Keratinocyte (primary cell): ENCODE measurements around the gene SPTAN1.

Source experiments
- EZH2 ChIP-seq: IDR thresholded peaks from one replicate; pipeline ENCODE4 v1.6.1; 2012; ENCODE audit warnings: inconsistent platforms, mild to moderate bottlenecking, low read length, moderate library complexity
- TF ChIP-seq, protein P1 (sequence below), 3 experiments: IDR thresholded peaks in 1 of 3; conservative IDR thresholded peaks in 1 of 3; optimal IDR thresholded peaks in 1 of 3; 2 replicates in 2 of 3; 3 replicates in 1 of 3; pipeline versions ENCODE3 to v1.5.1; 2011; ENCODE audit warnings: low read length in 3 of 3, mild to moderate bottlenecking in 3 of 3, moderate library complexity in 2 of 3, control low read depth in 1 of 3, inconsistent platforms in 1 of 3; ENCODE audit not compliant: insufficient read depth in 2 of 3; ENCODE audit errors: extremely low read depth in 1 of 3

DNA sequence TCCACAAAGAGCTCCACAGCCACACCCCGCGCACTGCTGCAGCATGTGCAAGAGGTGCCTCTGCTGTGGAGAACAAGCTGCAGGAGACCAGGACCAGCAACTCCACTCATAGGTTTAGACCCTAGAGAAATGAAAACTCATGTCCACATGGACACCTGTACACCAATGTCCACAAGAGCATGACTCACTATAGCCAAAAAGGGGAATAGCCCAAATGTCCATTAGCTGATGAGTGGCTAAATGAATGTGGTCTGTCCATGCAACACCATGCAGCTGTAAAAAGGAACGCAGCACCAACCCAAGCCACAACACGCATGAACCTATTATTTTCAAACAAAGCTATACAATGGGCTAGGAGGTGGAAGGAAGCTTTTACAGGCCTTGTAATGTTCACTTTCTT is 86.2 kb downstream of the SPTAN1 start:
- TF ChIP-seq, protein P1, sequence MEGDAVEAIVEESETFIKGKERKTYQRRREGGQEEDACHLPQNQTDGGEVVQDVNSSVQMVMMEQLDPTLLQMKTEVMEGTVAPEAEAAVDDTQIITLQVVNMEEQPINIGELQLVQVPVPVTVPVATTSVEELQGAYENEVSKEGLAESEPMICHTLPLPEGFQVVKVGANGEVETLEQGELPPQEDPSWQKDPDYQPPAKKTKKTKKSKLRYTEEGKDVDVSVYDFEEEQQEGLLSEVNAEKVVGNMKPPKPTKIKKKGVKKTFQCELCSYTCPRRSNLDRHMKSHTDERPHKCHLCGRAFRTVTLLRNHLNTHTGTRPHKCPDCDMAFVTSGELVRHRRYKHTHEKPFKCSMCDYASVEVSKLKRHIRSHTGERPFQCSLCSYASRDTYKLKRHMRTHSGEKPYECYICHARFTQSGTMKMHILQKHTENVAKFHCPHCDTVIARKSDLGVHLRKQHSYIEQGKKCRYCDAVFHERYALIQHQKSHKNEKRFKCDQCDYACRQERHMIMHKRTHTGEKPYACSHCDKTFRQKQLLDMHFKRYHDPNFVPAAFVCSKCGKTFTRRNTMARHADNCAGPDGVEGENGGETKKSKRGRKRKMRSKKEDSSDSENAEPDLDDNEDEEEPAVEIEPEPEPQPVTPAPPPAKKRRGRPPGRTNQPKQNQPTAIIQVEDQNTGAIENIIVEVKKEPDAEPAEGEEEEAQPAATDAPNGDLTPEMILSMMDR (optimal IDR thresholded peaks at IDR 0.05 in 1 of 3, IDR thresholded peaks at IDR 0.05 in 1 of 3, conservative IDR thresholded peaks at IDR 0.05 in 1 of 3; ENCODE audit: extremely low read depth in 1 of 3, insufficient read depth in 2 of 3, low read length in 3 of 3) = no peak
- TF ChIP-seq EZH2 = no peak
